H7 (cell line): Measurements from ENCODE around the gene THTPA. TPM values are rescaled to one million over a fixed set of nuclear protein-coding genes. Genes with fewer than 3 reads are reported as not detected.
A peak's percentile ranks its signal among the peaks of the same experiment; 100 is the strongest.

Experiments used
- DNase-seq: peaks from one replicate; pipeline ENCODE4 v3.0.0; 2012
- H3K27me3 ChIP-seq: 2 replicates; pipeline ENCODE4 v1.6.0; 2011; ENCODE audit warnings: mild to moderate bottlenecking, low read length; ENCODE audit not compliant: control insufficient read depth, insufficient read depth
- H3K36me3 ChIP-seq: replicated peaks from 2 replicates; pipeline ENCODE4 v1.5.1; 2011; ENCODE audit warnings: low read length; ENCODE audit not compliant: control insufficient read depth, insufficient read depth
- H3K4me3 ChIP-seq: 2 replicates; pipeline ENCODE4 v1.5.1; 2011; ENCODE audit warnings: low read depth, mild to moderate bottlenecking, control low read depth, low read length, moderate library complexity; ENCODE audit not compliant: insufficient read depth
- total RNA-seq: library from RNA; depleted of rRNA; stranded (reverse); fragments of >200 nt; shearing (Covaris generic); gene quantifications from 2 replicates; pipeline ENCODE4 v1.2.3, GENCODE V29; 2014

The THTPA gene
- total RNA-seq, 1 experiment from 2014 or later = 12.1 TPM

DNA sequence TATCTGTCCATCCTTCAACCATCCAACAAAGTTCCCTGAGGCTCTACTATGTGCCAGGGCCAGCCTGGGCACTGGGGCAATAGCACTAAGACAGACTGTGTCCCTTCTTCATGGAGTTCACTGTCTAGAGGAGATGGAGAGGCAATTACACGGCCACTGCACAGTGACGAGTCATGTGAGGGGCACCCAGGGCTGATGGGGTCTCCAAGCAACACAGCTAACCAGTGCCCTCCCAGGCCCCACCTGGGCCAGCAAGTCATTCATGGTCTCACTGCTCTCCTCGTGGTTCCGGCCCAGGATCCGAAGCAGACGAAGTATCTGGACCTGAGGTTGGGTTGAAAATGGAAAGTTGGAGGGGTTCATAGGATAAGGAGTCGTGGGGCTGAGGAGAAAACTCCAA lies 8.8 kb downstream of the THTPA start:
- H3K4me3 ChIP-seq = no peak overlapping the region
- no peak for DNase-seq
- H3K27me3 ChIP-seq = no peaks in the 10 kb centered on the region
- H3K36me3 ChIP-seq = peaks cover 41% of the 10 kb centered on the region

DNA sequence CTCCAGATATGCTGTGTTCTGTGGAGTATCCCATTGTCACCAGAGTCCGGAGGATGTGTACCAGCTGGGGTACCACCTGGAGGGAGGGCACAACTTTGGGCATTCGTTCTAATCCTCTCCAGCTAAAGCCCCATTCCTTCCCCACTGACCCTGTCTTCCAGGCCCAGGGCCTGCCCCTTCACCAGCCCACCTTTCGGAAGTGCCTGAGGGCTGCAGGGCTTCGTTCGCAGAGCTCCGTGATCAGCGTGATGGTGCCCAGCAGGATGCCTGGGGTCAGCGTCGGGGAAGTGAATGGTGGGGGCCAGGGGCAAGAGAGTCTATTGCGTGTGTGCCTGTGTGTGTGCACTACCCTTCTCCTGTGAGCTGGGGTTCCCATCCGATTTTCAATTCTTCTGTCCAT lies 9.6 kb downstream of the THTPA start:
- H3K36me3 ChIP-seq = peaks cover 38% of the 10 kb centered on the region
- no peak for DNase-seq
- H3K27me3 ChIP-seq = no peaks in the 10 kb centered on the region
- no peak overlapping the region for H3K4me3 ChIP-seq

DNA sequence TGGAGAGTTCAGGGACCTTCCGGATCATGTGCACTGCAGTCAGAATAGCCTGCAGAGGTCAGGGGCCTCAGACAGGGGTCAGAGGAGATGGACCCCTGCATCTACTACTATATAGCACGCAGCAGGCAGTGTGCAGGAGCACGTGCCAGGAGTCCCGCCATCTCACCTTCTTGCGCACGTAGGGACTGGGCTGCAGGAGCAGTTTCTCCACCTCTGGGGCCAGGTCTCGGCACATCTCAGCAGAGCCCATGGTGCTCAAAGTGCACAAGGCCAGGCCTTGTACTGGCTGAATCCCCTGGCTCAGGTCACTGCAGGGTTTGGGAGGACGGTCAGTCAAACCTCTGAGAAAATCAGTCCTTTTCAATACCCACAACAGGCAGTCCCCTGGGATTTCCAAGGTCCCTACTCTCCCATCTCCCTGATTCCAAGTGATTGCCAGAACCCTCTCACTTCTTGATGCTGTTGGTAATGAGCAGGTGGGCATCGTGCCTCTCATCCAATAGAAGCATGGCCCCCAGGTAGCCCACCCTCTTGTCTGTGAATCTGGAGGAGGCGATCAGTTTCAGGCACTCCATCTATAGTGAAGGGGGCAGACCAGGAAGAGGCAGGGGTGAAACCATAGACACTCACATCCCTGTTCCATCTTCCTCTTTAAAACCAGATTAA lies 10.2 kb downstream of the THTPA start:
- H3K4me3 ChIP-seq = peak overlapping the region; percentile 73; the same call in 1 of the 2 replicates
- H3K27me3 ChIP-seq = no peaks in the 10 kb centered on the region
- no peak for DNase-seq
- peaks cover 35% of the 10 kb centered on the region for H3K36me3 ChIP-seq

DNA sequence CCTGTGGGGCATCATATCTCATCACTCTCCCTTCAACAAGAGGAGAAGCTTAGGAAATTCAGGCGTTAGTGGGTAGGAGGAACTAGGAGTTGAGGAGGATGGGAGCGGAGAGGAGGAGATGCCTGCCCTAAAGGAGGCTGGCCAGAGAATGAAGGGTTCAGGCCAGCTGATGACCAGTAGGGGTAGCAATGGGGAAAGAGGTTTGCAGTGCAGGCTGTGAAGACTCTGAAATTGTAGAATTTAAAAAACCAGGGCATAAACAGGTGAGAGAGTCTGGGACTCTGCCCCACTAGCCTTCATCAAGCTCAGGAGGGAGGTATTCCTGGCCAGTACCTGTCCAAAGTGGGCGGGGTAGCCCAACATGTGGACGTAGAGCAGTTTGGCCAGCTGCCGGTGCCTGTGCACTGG lies 10.7 kb downstream of the THTPA start:
- Histone ChIP-seq H3K4me3 (peak overlapping the region; percentile 73), H3K36me3 (peaks cover 30% of the 10 kb centered on the region), H3K27me3 (no peaks in the 10 kb centered on the region)
- no peak for DNase-seq

GRCh38 chr14:23567186-23568020 lies 11.3 kb downstream of the THTPA start, which contains the start of gene AP1G2:
AP1G2 (minus strand) TSS chr14:23567791; CDS start chr14:23567314, 477 bp downstream.
- DNase-seq = peak; percentile 98
- peak within 1 kb of the TSS; percentile 73 for H3K4me3 ChIP-seq
- no peaks in the 10 kb centered on the region for H3K27me3 ChIP-seq
- peaks cover 24% of the 10 kb centered on the region for H3K36me3 ChIP-seq

DNA sequence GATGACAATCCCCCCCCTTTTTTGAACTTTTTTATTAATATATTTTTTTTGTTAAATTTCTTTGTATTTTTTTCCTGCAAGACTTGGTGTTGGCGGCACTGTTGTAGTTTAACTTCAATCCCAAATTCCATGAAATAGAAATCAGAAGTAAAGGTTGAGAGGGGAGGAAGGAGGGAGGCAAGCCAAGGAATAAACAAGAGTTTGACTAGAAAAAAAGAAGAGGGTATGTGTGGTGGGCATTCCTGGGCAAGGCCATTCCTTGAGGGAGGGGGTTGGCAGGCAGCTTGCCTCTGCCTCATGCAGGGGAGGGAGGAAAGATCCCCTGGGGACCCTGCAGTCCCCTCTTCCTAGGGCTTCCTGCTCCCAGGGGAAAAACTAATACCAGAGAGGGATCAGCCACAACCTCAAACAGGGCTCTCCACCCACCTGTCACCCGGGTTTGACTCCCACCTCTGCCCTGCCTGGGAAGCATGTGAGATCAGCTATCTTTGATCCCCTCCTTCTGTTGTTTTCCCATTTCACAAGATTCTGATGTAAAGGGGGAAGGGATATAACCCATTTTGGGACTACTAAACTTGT lies 12.0 kb downstream of the THTPA start:
- peaks cover 24% of the 10 kb centered on the region for H3K36me3 ChIP-seq
- H3K27me3 ChIP-seq = no peaks in the 10 kb centered on the region
- DNase-seq = no peak
- peak overlapping the region; percentile 73; the same call in 1 of the 2 replicates for H3K4me3 ChIP-seq

DNA sequence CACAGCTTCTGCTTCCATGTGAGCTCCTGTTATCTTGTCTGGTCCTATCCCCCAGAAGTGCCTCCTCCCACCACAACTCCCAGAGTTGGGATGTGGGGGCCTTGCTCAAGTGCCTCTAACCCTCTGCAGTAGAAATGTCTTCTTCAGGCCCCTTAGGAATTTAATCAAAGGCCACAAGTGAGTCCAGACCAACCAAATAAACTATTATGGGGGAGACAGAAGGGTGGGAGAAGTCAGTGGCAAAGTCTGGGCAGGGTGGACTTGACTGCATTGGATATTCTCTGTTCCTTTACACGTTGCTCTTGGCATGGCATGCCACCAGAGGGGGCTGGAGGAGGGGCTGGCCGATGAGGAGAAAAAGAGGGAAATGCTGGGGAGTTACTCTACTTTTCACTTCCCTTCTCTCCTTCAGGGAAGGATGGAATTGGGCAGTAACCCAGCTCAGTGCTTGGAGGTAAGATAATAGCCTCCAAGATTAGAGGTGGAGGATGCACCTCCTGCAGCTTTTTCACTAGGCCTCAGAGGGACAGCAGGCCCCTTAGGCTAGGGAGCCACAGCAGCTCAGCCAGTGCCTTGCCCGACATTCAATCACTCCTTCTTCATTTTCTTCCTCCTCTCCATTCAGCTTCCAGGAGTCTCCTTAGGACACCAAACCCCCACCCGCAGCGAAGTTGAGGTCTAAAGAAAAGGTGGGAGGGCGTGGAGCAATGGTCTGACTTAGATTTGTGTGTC lies 12.7 kb downstream of the THTPA start:
- no peak overlapping the region for H3K4me3 ChIP-seq
- peak; percentile 81 for DNase-seq
- H3K27me3 ChIP-seq = no peaks in the 10 kb centered on the region; the same call in 1 of the 2 replicates
- peaks cover 22% of the 10 kb centered on the region for H3K36me3 ChIP-seq

- H3K27me3 ChIP-seq = no peaks in the 10 kb centered on the region; the same call in 1 of the 2 replicates
- peak; percentile 89 for DNase-seq
- H3K36me3 ChIP-seq = peaks cover 14% of the 10 kb centered on the region
- H3K4me3 ChIP-seq = no peak overlapping the region
Observed at GRCh38 chr14:23569443-23570151, 13.5 kb downstream of the THTPA start.

GRCh38 chr14:23570806-23571483 lies 14.9 kb downstream of the THTPA start:
- Histone ChIP-seq H3K27me3 (peaks cover 12% of the 10 kb centered on the region), H3K36me3 (peaks cover 2% of the 10 kb centered on the region), H3K4me3 (no peak overlapping the region)
- no peak for DNase-seq

DNA sequence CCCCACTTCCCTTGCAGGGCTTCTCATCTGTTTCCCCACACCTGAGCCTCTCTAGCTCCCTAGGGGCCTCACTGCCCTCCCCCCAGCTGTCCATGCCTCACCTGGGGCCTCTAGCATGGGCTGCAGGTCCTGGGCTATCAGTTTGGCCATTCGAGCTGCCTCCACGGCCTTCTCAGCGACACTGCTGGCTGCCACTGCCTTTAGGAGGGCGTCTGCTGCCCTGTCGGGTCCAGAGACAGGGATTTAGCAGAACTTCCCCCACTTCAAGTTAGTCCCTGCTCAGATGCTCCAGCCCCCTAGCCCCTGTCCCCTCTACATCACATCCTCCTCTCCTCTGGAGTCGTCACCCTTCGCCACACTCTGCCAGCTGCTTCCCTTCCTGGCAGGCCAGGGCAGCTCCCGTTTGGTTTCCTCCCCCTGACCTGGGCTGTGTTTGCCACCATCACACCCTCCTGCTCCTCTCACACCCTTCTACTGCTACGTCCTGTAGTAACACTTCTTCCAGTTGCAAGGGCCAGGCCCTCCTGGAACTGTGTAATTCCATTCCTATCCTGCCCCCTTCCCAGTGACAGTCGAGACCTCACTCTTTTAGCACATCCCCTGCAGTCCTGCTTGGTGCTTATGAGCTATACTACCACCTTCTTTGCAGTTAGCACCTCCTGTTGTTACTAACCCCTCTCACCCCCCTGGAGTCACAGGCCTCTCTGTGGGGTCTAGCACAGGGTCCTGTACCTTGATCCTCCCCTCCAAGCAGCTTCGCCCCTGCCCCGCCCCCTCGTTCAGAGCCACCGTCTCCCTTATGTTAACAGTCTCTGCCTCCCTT lies 15.8 kb downstream of the THTPA start:
- Histone ChIP-seq H3K36me3 (peaks cover 1% of the 10 kb centered on the region; the same call in 1 of the 2 replicates), H3K27me3 (peaks cover 22% of the 10 kb centered on the region), H3K4me3 (no peak overlapping the region)
- no peak for DNase-seq

DNA sequence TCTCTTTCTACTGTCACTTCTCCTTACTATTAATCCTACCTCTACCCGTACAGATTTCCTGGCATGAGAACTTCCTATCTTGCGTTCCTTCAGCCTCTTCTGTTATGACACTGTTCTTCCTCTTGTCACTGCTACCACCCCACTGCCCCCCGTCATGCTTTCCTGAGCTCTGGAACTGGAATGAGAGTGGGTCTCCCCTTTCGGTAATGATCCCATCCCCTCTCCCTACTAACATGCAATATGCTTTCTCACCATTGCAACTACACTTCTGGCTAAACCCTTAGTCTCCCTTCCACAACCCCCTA lies 16.4 kb downstream of the THTPA start:
- Histone ChIP-seq H3K27me3 (peaks cover 28% of the 10 kb centered on the region), H3K4me3 (no peak overlapping the region), H3K36me3 (peaks cover 1% of the 10 kb centered on the region; the same call in 1 of the 2 replicates)
- DNase-seq = no peak

- Histone ChIP-seq H3K4me3 (no peak overlapping the region), H3K36me3 (peaks cover 1% of the 10 kb centered on the region; the same call in 1 of the 2 replicates), H3K27me3 (peaks cover 31% of the 10 kb centered on the region)
- no peak for DNase-seq
Observed at GRCh38 chr14:23572836-23573235, 16.8 kb downstream of the THTPA start.
